ENCODE data around the gene MYO16.

MYO16 gene

GRCh38 chr13:108629181-108629752 is at the start of gene MYO16:
TSS of gene MYO16 (plus strand) at chr13:108629611. CDS start at chr13:108629845, 234 bp downstream.
- no peak for DNase-seq

DNA sequence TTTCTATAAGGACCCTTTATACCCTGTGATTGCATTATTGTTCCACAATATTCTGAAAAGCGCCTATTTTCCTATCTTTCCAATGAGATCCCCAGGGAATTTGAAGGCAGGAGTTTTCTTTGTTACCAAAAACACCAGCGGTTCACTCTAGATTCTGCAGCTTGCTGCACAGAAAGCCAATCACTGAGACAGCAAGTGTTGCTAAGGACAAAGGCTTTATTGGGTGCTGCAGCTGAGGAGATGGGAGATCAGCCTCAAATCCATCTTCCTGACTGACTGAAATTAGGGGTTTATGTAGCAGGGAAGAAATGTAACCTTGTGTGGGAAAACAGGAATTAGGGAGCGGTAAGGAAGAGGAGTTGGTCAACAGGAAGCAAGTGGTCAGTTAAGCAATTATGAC is 42.6 kb upstream of the MYO16 start:
- no peak for DNase-seq

DNA sequence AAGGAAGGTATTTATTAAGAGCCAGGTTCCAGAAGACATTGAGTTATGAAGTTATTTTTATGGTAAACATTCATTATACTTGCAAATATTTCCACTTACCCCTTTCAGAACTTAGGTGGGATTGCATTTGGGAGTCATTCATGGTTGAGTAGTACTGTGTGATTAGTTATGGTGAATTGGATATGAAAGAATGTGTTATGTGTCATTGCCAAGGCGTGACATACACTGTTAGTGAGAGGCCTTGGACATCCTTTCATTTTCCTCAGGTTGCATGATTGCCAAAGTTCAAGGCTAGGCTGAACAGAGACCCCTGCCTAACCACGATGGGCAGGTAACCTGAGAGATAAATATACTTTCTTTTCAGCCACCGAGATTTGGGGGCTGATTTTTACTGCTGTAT is 40.9 kb upstream of the MYO16 start:
- no peak for DNase-seq

GRCh38 chr13:108594153-108594552 is 35.3 kb upstream of the MYO16 start:
- no peak for DNase-seq

DNA sequence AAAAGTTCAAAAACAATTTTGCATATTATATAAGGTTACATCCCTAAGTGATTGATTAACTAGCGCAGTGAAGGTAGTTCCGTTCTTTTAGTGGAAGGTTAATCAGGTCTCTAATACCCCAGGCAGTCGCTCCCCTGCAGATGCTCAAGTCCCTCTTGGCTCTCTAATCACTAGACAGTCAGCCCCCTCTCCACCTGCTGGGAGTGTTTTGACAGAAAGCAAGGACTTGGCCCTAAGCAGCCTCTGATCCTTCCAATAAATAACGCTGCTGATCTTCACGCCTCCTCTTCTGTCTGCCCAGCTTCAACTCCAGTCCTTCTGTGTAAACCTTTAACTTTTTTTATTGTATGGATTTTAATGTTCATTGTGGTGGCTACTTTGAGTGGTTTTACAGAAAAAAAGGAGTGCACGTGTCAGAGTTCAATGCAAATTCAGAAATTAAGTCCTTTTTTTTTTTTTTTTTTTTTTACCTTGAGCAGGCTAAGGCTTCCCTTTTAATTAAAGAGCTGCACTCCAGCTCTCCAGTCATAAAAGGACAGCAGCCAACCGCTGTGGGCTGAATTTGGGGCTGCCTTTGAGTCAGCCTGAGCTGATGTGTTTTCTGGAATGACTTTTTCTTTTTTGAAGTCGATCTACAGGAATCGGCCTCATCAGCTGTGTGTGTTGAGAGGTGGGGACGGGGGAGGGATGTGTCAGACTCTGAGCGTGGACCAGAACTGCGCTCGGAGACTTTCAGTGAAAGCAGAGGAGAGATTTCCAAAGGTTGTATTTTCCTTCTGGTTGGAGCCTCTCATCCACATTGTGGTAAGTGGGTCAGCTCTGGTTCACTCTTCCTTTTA is 33.8 kb upstream of the MYO16 start:
- no peak for DNase-seq

DNA sequence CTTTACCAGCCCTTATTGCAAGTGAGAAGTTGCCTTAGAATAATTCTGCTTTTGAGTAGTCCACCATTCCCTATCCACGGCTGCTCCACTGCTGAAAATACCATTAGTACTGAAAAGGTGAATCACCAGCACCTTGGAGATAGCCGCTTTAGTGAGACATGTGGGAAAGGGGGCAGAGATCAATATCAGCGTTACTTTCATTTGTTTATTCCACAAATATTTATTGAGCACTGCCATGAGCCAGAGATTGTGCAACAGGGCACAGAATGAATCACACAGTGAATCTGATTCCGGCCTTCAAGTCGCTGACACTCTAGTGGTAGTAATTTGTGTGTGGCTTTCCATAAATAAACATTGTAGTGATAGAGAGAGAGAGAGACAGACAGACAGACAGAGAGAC is 31.5 kb upstream of the MYO16 start:
- DNase-seq = no peak

- no peak for DNase-seq
Observed at GRCh38 chr13:108606424-108606823, 23.0 kb upstream of the MYO16 start.

DNA sequence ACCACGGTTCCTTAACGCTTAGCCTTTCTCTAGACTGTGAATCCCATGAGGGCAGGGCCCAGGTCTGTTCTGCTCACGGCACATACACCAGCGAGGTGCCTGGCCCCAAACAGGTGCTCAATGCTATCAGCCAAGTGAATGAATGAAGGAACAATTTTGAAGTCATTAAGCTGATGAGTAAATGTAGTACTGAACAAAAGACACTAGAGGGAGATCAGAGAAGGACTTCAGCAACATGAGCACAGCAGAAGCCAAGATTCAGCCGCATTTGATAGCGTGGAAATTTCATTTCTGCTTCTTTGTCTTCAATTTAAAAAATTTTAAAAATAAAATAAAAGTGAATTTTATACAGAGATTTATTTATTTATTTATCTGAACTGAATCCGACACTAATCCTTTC is 20.1 kb upstream of the MYO16 start:
- DNase-seq = no peak

- no peak for DNase-seq
Observed at GRCh38 chr13:108610507-108610906, 18.9 kb upstream of the MYO16 start.

DNA sequence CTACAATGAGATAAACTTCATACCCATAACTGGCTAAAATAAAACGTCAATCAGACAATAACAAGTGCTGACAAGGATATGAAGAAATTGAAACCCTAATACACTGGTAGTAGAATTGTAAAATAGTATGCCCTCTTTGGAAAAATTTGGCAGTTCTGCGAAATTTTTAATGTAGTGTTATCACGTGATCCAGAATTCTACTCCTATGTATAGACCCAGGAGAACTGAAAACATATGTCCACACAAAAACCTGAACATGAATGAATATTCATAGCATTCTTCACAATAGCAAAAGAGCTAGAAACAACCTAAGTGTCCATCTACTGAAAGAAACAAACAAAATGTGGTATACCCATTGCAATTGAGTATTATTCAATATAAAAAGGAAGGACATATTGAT is 14.2 kb upstream of the MYO16 start:
- no peak for DNase-seq

- DNase-seq = no peak
Observed at GRCh38 chr13:108618233-108618632, 11.2 kb upstream of the MYO16 start.

GRCh38 chr13:108621462-108621861 is 7.9 kb upstream of the MYO16 start:
- no peak for DNase-seq

DNA sequence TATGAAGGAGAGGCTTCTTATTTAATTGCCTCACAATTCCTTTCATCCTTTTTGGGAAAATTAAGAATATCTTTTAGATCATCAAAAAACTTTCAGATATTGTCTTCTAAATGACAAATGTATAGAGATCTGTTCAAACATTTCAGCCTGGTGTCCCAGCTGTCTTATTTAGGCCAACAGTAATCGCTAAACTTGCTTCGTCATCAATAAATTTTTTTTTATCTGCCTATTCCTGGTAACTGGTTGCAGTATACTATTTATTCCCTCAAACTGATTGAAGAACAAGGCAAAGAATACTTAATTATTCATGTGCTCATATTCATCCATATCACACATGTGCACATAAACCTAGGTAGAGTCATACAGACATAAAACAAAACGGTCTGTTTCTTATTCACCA is 5.3 kb upstream of the MYO16 start:
- DNase-seq = no peak

DNA sequence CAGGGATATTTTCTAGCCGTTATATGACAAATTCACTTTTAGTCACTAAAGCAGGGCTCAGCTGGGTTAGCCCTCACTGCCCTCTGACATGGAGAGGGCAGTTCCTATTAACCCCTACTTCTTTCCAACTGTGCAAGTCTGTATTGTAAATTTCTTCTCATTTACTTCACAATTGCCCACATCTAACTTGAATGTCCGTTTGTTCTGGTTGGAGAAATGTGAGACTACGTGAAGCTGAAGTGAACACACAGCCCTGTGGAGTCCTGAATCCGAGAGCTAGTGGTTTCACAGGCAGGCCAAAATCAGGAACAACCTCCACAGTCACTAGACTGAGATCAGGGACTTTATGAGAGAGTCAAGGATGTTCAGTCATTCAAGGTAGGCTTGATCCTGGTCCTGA is 4.4 kb upstream of the MYO16 start:
- no peak for DNase-seq

- no peak for DNase-seq
Observed at GRCh38 chr13:108629988-108630387, 577 bp downstream of the MYO16 start.

DNA sequence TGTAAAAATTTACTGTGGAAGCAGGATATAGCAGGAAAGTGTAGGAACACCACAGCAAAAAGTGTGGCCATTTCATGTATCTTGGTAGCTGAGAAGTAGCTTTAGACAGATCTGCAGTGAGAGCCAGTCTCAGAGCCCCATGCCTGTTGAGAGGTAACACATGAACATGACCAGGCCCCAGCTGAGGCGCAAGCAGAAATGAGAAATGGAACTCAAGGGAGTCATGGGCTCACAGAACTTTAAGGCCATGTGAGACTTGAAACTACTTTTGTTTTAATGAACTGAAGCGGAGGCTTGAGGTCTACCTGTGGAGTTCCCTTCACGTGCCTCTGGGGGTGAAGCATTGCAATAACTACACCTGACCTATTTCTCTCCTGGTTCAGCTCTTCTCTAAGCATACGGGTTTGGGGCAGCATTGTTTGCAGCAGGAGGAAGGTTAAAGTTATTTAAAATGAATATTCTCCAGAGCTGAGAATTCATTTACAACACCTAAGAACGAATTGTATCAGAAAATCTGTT is 3.3 kb downstream of the MYO16 start:
- no peak for DNase-seq

GRCh38 chr13:108638901-108639300 is 9.5 kb downstream of the MYO16 start:
- no peak for DNase-seq

DNA sequence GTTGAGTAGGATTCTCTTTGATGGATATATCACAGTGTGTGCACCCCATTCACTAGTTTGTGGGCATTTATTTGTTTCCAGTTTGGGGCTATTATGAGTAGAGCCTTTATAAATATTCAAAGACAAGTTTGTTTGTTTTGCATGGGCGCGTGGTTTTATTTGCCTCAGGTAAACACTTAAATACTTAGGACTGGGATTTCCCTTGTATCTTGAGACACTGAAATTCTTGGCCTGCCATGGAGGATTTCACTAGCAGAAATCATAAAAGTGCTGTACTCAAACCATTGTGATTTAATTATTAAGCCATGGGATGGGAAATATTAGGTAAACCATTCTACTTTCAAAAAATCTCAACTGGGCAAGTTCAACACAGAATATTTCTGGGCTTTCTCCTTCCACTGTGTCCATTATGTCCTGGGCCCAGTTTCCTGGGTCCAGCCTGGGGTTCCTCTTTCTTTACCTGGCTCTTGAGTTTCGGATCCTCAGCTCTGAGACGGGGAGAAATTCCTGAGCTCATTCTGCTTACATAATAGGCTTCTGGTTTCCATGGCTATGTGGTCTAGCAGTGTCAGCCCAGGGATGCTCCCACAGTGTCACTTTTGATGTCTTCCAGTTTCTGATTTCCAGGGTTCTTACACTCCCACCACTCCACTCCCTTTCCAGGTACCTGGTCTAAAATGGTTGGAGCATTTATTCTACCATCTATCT is 14.4 kb downstream of the MYO16 start:
- no peak for DNase-seq

- no peak for DNase-seq
Observed at GRCh38 chr13:108645376-108645775, 16.0 kb downstream of the MYO16 start.

DNA sequence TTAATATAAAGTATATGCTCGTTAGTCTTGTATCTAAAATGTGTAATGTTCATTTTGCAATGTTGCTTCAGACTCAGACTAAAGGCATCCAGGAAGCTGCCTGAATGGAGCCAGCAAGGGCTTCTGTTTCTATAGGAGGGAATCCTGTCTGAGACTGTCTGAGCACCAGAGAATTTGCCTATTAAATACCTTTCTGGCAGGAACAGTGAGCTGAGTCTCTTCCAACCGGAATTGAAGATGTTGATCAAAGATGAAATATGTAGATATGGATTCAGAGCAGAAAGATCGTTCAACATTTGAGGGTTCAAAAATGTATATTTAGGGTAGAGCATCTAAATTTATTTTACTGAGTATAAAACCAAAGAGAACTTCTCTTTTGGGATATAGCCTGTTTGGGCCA is 20.9 kb downstream of the MYO16 start:
- DNase-seq = no peak

DNA sequence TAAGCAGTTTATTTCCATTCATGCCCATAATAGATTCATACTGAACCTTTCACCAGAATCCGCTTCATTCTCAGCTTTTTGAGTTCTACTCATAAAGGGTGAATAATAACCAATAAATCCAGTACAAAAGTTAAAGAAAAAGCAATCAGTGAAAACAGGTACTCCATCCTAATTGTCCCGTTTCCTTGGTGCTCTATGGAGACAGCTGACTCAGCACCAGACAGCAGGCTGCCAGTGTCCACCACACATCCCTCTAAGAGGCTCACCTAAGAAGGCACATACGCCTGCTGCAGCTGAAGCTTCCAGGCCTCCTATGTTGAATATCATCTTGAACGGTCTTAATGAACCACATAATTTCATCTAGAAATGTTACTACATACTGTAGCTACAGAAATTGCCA is 27.3 kb downstream of the MYO16 start:
- no peak for DNase-seq

GRCh38 chr13:108657519-108657918 is 28.1 kb downstream of the MYO16 start:
- DNase-seq = no peak

- DNase-seq = no peak
Observed at GRCh38 chr13:108662528-108662927, 33.1 kb downstream of the MYO16 start.

DNA sequence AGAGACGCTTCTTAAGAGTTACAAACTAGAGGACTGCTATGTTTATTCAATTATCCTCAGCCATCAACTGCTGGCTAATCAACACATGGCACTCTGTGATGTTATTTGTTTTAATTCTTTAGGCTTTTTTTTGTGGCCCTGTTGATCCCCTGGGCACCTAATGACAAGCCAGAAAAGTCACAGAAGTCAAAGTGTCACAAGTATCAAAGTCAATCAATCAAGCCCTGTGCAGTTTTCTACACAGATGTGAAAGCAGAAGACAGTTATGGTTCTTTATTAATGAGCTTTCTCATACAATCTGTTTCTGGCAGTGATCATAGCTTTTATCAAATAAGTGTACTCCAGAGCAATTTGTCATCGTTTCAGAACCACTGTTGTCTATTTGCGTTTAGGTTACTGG is 34.3 kb downstream of the MYO16 start:
- no peak for DNase-seq

Measured in NCI-H748 treated with DMSO at 0.1 percent for 48 hours (cell line).